IMR-90 (cell line): ENCODE measurements around the gene ZDHHC14. TPM values are rescaled to one million over a fixed set of nuclear protein-coding genes. Genes with fewer than 3 reads are reported as not detected.

Experiments
- ATAC-seq: fragments of 200-7000 bp; cut with Tn5 transposase; 2 replicates; pipeline ENCODE4 v1.9.1; 2020; ENCODE audit warnings: low read depth, mild to moderate bottlenecking, moderate library complexity
- BruUV-seq: library from RNA; stranded (reverse); fragments of 400-500 nt; replicated peaks from 2 replicates; lab custom pipeline; 2021; lab: Mats Ljungman, UMichigan
- CTCF ChIA-PET: fragments of 300-600 bp; formaldehyde crosslinking; extraction: SDS; loops from one replicate; lab custom pipeline; 2021; ENCODE audit warnings: antibody characterized with exemption; lab: Yijun Ruan, JAX
- POLR2A ChIA-PET: fragments of 300-600 bp; sonication (Branson Sonifier 250); formaldehyde crosslinking; loops from one replicate; lab custom pipeline; 2022; ENCODE audit warnings: antibody characterized with exemption; ENCODE audit not compliant: unreplicated experiment; lab: Charles Lee
- DNase-seq: peaks from one replicate; pipeline ENCODE4 v3.0.0; 2013
- H2AFZ ChIP-seq: replicated peaks from 2 replicates; pipeline ENCODE3; 2013; ENCODE audit warnings: low read length, mild to moderate bottlenecking; ENCODE audit not compliant: poor library complexity
- H2AK5ac ChIP-seq: 2 replicates; pipeline ENCODE4 v1.6.1; 2013; ENCODE audit warnings: low read depth, low read length, inconsistent platforms
- H2AK9ac ChIP-seq: replicated peaks from 2 replicates; pipeline ENCODE3; 2013; ENCODE audit warnings: mild to moderate bottlenecking, low read depth, low read length, moderate library complexity; ENCODE audit not compliant: poor library complexity
- H2BK120ac ChIP-seq: 2 replicates; pipeline ENCODE4 v1.6.1; 2013; ENCODE audit warnings: low read depth, low read length, inconsistent platforms
- H2BK15ac ChIP-seq: 3 replicates; pipeline ENCODE4 v1.6.1; 2013; ENCODE audit warnings: low read depth, low read length, inconsistent platforms
- H2BK20ac ChIP-seq: 2 replicates; pipeline ENCODE4 v1.6.1; 2013; ENCODE audit warnings: low read depth, mild to moderate bottlenecking, inconsistent platforms, low read length, moderate library complexity
- H2BK5ac ChIP-seq: 2 replicates; pipeline ENCODE4 v1.6.1; 2013; ENCODE audit warnings: mild to moderate bottlenecking, low read depth, low read length, inconsistent platforms; ENCODE audit not compliant: poor library complexity, severe bottlenecking
- H3K14ac ChIP-seq: replicated peaks from 2 replicates; pipeline ENCODE4 v1.6.1; 2013; ENCODE audit warnings: low read depth, low read length, inconsistent platforms
- H3K18ac ChIP-seq: 2 replicates; pipeline ENCODE4 v1.6.1; 2013; ENCODE audit warnings: low read depth, low read length, control low read depth
- H3K23ac ChIP-seq: 2 replicates; pipeline ENCODE4 v1.6.1; 2013; ENCODE audit warnings: low read depth, low read length, inconsistent platforms
- H3K27ac ChIP-seq: 2 replicates; pipeline ENCODE4 v1.5.1; 2013; ENCODE audit warnings: mild to moderate bottlenecking, control low read depth, low read length; ENCODE audit not compliant: insufficient read depth
- H3K27me3 ChIP-seq: 2 replicates; pipeline ENCODE4 v1.6.1; 2013; ENCODE audit warnings: low read length; ENCODE audit not compliant: control insufficient read depth, insufficient read depth
- H3K36me3 ChIP-seq: 2 replicates; pipeline ENCODE4 v1.6.1; 2013; ENCODE audit warnings: low read length, mixed read lengths; ENCODE audit not compliant: control insufficient read depth, insufficient read depth
- H3K4ac ChIP-seq: 2 replicates; pipeline ENCODE4 v1.6.1; 2013; ENCODE audit warnings: low read depth, low read length, inconsistent platforms
- H3K4me1 ChIP-seq: 2 replicates; pipeline ENCODE4 v1.6.1; 2013; ENCODE audit warnings: low read length, mixed read lengths; ENCODE audit not compliant: control insufficient read depth, insufficient read depth
- H3K4me2 ChIP-seq: 2 replicates; pipeline ENCODE4 v1.6.1; 2013; ENCODE audit warnings: low read depth, mild to moderate bottlenecking, control low read depth, low read length, moderate library complexity
- H3K4me3 ChIP-seq: 2 replicates; pipeline ENCODE4 v1.5.1; 2013; ENCODE audit warnings: low read depth, mild to moderate bottlenecking, control low read depth, low read length, moderate library complexity; ENCODE audit not compliant: insufficient read depth
- H3K56ac ChIP-seq: 2 replicates; pipeline ENCODE4 v1.6.1; 2013; ENCODE audit warnings: low read length, inconsistent platforms; ENCODE audit not compliant: insufficient read depth; ENCODE audit errors: extremely low read depth
- H3K79me1 ChIP-seq, 2 experiments: 2 replicates each; pipeline ENCODE4 v1.6.1; 2013; ENCODE audit warnings: low read length in 2 of 2, inconsistent platforms in 1 of 2, low read depth in 1 of 2
- H3K9ac ChIP-seq: 2 replicates; pipeline ENCODE4 v1.6.1; 2013; ENCODE audit warnings: low read depth, low read length, control low read depth
- H3K9me1 ChIP-seq: 2 replicates; pipeline ENCODE4 v1.6.1; 2013; ENCODE audit warnings: low read length, inconsistent platforms; ENCODE audit not compliant: insufficient read depth
- H3K9me3 ChIP-seq: 2 replicates; pipeline ENCODE4 v1.6.1; 2013; ENCODE audit warnings: low read length; ENCODE audit not compliant: control insufficient read depth, insufficient read depth
- H4K20me1 ChIP-seq: 2 replicates; pipeline ENCODE4 v1.6.1; 2013; ENCODE audit warnings: low read length, inconsistent platforms; ENCODE audit not compliant: insufficient read depth
- H4K5ac ChIP-seq: 2 replicates; pipeline ENCODE4 v1.6.1; 2013; ENCODE audit warnings: mild to moderate bottlenecking, low read depth, low read length, control low read depth
- H4K8ac ChIP-seq, 2 experiments: 2 replicates each; pipeline ENCODE4 v1.6.1; 2013; ENCODE audit warnings: low read depth in 2 of 2, low read length in 2 of 2, control low read depth in 1 of 2, inconsistent platforms in 1 of 2
- H4K91ac ChIP-seq: 2 replicates; pipeline ENCODE4 v1.6.1; 2013; ENCODE audit warnings: low read depth, low read length, inconsistent platforms; ENCODE audit not compliant: insufficient read depth
- BHLHE40 ChIP-seq: fragments of 150-350 bp; IDR thresholded peaks from 2 replicates; pipeline ENCODE4 v1.6.1; 2016; ENCODE audit warnings: mild to moderate bottlenecking, low read depth, low read length
- CEBPB ChIP-seq: IDR thresholded peaks from 2 replicates; pipeline ENCODE4 v1.6.1; 2012; ENCODE audit warnings: low read depth, low read length, improper control_type of control experiment
- MXI1 ChIP-seq: IDR thresholded peaks from 2 replicates; pipeline ENCODE4 v1.6.1; 2012; ENCODE audit warnings: low read depth, mild to moderate bottlenecking, low read length, moderate library complexity, borderline replicate concordance
- POLR2A ChIP-seq: IDR thresholded peaks from 2 replicates; pipeline ENCODE4 v1.6.1; 2012; ENCODE audit warnings: mild to moderate bottlenecking, low read depth, low read length
- SMC3 ChIP-seq: fragments of 150-350 bp; IDR thresholded peaks from 2 replicates; pipeline ENCODE4 v1.6.1; 2016; ENCODE audit warnings: low read depth, mild to moderate bottlenecking, antibody characterized with exemption, low read length, moderate library complexity
- WGBS, 2 experiments: methylation state at CpG; one replicate each; pipeline versions ENCODE4 v1.1.5 to v1.1.7; 2013; ENCODE audit warnings: missing lambda C conversion rate in 2 of 2; ENCODE audit not compliant: insufficient read length in 1 of 2; ENCODE audit errors: extremely low coverage in 2 of 2; 5-methylcytosine and 5-hydroxymethylcytosine counted together
- dilution Hi-C: fragments of 300-500 bp; cut with HindIII; formaldehyde crosslinking; loops from one replicate; pipeline ENCODE4 v1.14.3; 2018; ENCODE audit warnings: low sequenced_read_pairs; ENCODE audit not compliant: unreplicated experiment
- in situ Hi-C: fragments of 300-500 bp; cut with MboI; formaldehyde crosslinking; loops from 3 replicates; pipeline ENCODE4 v1.14.3; 2019; ENCODE audit warnings: low sequenced_read_pairs, inconsistent platforms, mixed read lengths
- intact Hi-C: fragments of 100-400 bp; cut with micrococcal nuclease; formaldehyde crosslinking; loops from 2 replicates; pipeline ENCODE4 v1.10.0; 2022
- polyA plus RNA-seq, 3 experiments: library from polyadenylated mRNA; depleted of rRNA; stranded (reverse); fragments of >200 nt; gene quantifications; 2 replicates each; pipeline ENCODE4 v1.2.3, GENCODE V29; 2012; ENCODE audit warnings: low replicate concordance in 1 of 3
- total RNA-seq: library from RNA; depleted of rRNA; stranded (reverse); fragments of >200 nt; gene quantifications from 2 replicates; pipeline ENCODE4 v1.2.3, GENCODE V29; 2012
- TF ChIP-seq, protein P1 (sequence below): fragments of 150-350 bp; IDR thresholded peaks from 2 replicates; pipeline ENCODE4 v1.6.1; 2017; ENCODE audit warnings: mild to moderate bottlenecking, antibody characterized with exemption, low read length, low read depth
- TF ChIP-seq, protein P2 (sequence below): fragments of 150-350 bp; IDR thresholded peaks from 2 replicates; pipeline ENCODE4 v1.6.1; 2016; ENCODE audit warnings: low read depth, mild to moderate bottlenecking, low read length, moderate library complexity, borderline replicate concordance

The ZDHHC14 gene
- total and polyA plus RNA-seq, 2 of the 4 experiments (the other 2 are of a cell fraction): 0.90 to 2.0 TPM

DNA sequence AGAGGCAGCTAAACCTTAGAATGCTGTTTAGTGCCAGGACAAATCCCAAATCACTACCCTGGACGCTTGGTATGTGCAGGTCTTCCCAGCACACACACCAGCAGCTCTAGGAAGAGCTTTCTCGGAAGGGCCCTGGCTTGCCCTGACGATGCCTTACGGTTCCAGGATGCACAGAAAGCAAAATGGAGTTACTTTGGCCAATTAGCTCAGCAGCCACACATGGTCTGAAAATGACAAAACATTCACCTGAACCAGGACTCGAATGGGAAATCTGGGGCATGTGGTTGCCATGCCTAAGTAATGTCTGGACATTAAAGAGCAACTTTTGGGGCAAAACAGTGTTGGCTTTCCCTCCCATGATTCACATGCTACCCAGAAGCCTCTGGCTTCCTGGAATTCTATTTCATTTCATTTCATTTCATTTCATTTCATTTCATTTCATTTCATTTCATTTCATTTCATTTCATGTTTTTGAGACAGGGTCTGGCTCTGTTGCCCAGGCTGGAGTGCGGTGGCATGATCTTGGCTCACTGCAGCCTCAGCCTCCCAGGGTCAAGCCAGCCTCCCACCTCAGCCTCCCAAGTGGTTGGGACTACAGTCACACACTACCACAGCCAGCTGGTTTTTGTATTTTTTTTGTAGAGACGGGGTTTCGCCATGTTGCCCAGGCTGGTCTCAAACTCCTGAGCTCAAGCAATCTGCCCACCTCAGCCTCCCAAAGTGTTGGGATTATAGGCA is 153.3 kb downstream of the ZDHHC14 start:
- Histone ChIP-seq H2AK9ac (no peak overlapping the region), H3K27ac (no peak overlapping the region), H4K5ac (no peak overlapping the region), H3K4ac (no peak overlapping the region), H4K8ac (no peak overlapping the region), H3K36me3 (no peaks in the 10 kb centered on the region), H3K14ac (no peak overlapping the region), H2AK5ac (no peak overlapping the region), H3K9me3 (no peaks in the 10 kb centered on the region), H2AFZ (no peak overlapping the region), H3K4me2 (no peak overlapping the region), H3K27me3 (peaks cover 1% of the 10 kb centered on the region; the same call in 1 of the 2 replicates), H2BK20ac (no peak overlapping the region), H3K9me1 (peaks cover 7% of the 10 kb centered on the region; the same call in 1 of the 2 replicates), H4K91ac (no peak overlapping the region), H2BK120ac (no peak overlapping the region), H3K79me1 (no peaks in the 10 kb centered on the region), H2BK5ac (no peak overlapping the region), H3K4me3 (no peak overlapping the region), H3K23ac (no peak overlapping the region), H4K20me1 (no peaks in the 10 kb centered on the region), H3K18ac (no peak overlapping the region), H2BK15ac (no peak overlapping the region), H3K9ac (no peak overlapping the region), H3K56ac (no peak overlapping the region), H3K4me1 (peaks cover 11% of the 10 kb centered on the region)
- POLR2A ChIA-PET: no interaction called here
- in situ Hi-C loops: no loop called here
- no peak for ATAC-seq
- TF ChIP-seq, protein P1, sequence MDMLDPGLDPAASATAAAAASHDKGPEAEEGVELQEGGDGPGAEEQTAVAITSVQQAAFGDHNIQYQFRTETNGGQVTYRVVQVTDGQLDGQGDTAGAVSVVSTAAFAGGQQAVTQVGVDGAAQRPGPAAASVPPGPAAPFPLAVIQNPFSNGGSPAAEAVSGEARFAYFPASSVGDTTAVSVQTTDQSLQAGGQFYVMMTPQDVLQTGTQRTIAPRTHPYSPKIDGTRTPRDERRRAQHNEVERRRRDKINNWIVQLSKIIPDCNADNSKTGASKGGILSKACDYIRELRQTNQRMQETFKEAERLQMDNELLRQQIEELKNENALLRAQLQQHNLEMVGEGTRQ: no peak
- TF ChIP-seq SMC3 (no peak), POLR2A (no peak), CEBPB (no peak), BHLHE40 (no peak), MXI1 (no peak)
- TF ChIP-seq, protein P2, sequence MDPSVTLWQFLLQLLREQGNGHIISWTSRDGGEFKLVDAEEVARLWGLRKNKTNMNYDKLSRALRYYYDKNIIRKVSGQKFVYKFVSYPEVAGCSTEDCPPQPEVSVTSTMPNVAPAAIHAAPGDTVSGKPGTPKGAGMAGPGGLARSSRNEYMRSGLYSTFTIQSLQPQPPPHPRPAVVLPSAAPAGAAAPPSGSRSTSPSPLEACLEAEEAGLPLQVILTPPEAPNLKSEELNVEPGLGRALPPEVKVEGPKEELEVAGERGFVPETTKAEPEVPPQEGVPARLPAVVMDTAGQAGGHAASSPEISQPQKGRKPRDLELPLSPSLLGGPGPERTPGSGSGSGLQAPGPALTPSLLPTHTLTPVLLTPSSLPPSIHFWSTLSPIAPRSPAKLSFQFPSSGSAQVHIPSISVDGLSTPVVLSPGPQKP: no peak
- CTCF ChIA-PET: no interaction called here
- no peak for DNase-seq
- dilution Hi-C loops: no loop called here
- intact Hi-C loops: no loop called here
- WGBS, 2 experiments: 91% methylated on average over 5 of the region's 8 CpGs; no CpG with 5 or more reads in 1 of the 2 experiments
- BruUV-seq: no TSS peak
